ENCODE results near the gene MAP4K5. TPM values are rescaled to one million over a fixed set of nuclear protein-coding genes. Genes with fewer than 3 reads are reported as not detected.

MAP4K5 gene
- total and polyA plus RNA-seq, 2 donors = 35.2 to 145 TPM

GRCh38 chr14:50397390-50398188, 134.8 kb downstream of the MAP4K5 start:
- Histone ChIP-seq H3K4me1 (ENCODE audit: insufficient read depth) (no peaks in the 10 kb centered on the region), H3K27ac (ENCODE audit: low read depth) (peak overlapping the region; percentile 40), H3K36me3 (ENCODE audit: insufficient read depth) (no peaks in the 10 kb centered on the region), H3K4me3 (ENCODE audit: low read depth, low read length) (peak overlapping the region; percentile 56)
- no peak for DNase-seq (ENCODE audit: extremely low spot score)
- WGBS = 14% methylated on average over 9 of the region's 9 CpGs

- under 1% methylated on average over 77 of the region's 77 CpGs for WGBS
- peak within 1 kb of the TSS; percentile 85 for H3K27ac ChIP-seq (ENCODE audit: low read depth)
- H3K36me3 ChIP-seq (ENCODE audit: insufficient read depth) = no peaks in the 10 kb centered on the region
- H3K4me3 ChIP-seq (ENCODE audit: low read depth, low read length) = peak within 1 kb of the TSS; percentile 56
- DNase-seq (ENCODE audit: extremely low spot score) = no peak
- no peaks in the 10 kb centered on the region for H3K4me1 ChIP-seq (ENCODE audit: insufficient read depth)
Measured at GRCh38 chr14:50396631-50397389, 135.6 kb downstream of the MAP4K5 start, which contains the start of gene CDKL1. TSS of gene CDKL1 (minus strand) at chr14:50396881. CDS start at chr14:50395868, 1,013 bp downstream.

DNA sequence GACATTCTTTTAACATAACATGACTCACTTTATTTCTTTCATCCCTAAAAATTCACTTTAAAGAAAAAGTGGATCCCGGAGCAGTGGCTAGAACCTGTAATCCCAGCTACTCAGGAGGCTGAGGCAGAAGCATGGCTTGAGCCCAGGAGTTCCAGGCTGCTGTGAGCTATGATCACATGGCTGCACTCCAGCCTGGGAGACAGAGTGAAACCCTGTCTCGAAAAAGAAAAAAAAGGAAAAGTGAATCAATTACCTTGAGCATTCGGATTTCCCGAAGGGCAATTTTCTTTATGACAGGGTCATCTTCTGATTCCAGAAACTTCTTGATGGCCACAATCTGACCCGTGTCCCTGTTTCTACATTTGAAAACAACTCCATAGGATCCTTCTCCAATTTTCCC, 136.9 kb downstream of the MAP4K5 start:
- Histone ChIP-seq H3K27ac (ENCODE audit: low read depth) (no peak overlapping the region), H3K36me3 (ENCODE audit: insufficient read depth) (no peaks in the 10 kb centered on the region), H3K4me1 (ENCODE audit: insufficient read depth) (no peaks in the 10 kb centered on the region), H3K4me3 (ENCODE audit: low read depth, low read length) (peak overlapping the region; percentile 56)
- DNase-seq (ENCODE audit: extremely low spot score) = no peak
- 54% methylated on average over 5 of the region's 5 CpGs for WGBS

DNA sequence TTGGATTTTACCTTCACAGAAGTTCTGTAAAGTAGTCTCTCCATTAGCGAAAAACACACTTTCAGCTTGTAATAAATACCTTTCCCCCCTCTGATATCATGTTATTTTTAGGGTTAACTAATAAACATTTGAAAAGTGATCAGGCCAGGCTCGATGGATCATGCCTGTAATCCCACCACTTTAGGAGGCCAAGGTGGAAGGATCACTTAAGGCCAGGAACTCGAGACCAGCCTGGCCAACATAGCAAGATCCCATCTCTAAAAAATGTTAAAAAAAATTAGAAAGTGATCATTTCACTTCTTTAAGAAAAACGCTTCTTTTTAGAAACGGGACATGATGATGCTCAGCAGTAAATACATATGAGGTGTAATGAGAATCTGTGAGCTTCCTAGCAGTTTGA, 137.7 kb downstream of the MAP4K5 start:
- DNase-seq (ENCODE audit: extremely low spot score) = no peak
- no peaks in the 10 kb centered on the region for H3K36me3 ChIP-seq (ENCODE audit: insufficient read depth)
- WGBS = 91% methylated on average over 5 of the region's 5 CpGs
- H3K4me1 ChIP-seq (ENCODE audit: insufficient read depth) = no peaks in the 10 kb centered on the region
- H3K4me3 ChIP-seq (ENCODE audit: low read depth, low read length) = no peak overlapping the region
- no peak overlapping the region for H3K27ac ChIP-seq (ENCODE audit: low read depth)

DNA sequence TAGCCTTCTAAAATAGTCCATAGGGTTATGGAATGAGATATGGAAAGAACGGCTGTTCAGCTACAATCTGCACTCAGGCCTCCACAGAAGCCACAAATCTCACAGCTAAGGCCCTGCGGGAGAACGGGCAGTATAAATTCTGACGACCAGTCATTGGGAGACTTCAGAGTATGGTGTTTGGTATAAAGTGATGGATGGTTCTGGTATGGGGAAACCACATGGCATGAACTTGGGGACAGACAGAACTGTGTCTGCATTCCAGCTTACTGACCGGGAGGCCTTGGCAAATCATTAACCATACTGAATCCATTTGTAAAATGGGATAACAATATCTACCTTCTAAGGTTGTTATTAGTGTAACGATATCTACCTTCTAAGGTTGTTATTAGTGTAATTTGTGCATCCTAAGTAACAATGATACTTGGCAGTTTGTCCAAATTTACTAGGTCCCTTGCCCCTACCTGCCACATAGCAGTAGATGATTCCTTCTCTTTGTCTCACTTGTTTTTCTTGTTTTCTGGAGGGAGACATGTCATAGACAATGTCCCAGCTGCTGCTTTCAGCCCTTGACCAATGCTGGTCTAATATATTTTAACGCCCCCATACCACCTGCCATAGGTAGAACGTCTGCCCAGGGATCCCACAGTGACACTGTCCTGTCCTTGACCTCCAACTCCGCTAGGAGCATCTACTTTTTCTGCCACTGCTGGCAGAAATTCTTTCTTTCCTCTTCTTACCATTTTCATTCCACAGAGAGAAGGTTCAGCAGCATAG, 142.5 kb downstream of the MAP4K5 start:
- H3K4me1 ChIP-seq (ENCODE audit: insufficient read depth) = no peaks in the 10 kb centered on the region
- 92% methylated on average over 9 of the region's 9 CpGs for WGBS
- H3K36me3 ChIP-seq (ENCODE audit: insufficient read depth) = no peaks in the 10 kb centered on the region
- no peak overlapping the region for H3K4me3 ChIP-seq (ENCODE audit: low read depth, low read length)
- DNase-seq (ENCODE audit: extremely low spot score) = no peak
- H3K27ac ChIP-seq (ENCODE audit: low read depth) = no peak overlapping the region

DNA sequence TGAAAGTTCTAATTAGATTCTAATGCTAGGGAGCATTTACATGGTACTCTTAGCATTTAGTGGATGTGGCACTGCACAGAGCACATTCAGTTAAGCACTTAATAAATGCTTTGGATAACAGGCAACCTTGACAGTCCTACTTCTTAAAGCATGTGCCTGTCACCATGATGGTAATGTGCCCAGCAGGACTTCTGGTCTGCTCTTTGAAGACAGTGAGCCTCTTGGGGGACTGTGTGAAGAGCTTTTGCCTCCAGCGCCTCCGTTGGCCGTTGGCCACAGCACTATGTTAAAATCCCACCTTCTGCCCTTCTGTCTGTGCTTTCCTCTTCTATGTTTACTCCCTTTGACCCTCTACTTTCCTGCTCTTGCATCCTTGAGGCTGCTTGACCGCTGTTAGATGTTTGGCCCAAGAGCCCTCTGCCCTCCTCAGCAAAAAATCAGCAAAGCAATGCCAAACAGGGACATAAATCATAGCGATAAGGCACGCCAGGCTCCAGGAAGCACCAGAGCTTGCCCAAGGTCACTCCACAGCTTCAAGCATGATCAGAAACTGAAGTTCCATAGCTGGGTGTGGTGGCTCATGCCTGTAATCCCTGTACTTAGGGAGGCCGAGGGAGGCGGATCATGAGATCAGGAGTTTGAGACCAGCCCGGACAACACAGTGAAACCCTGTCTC, 144.0 kb downstream of the MAP4K5 start:
- no peak overlapping the region for H3K4me3 ChIP-seq (ENCODE audit: low read depth, low read length)

DNA sequence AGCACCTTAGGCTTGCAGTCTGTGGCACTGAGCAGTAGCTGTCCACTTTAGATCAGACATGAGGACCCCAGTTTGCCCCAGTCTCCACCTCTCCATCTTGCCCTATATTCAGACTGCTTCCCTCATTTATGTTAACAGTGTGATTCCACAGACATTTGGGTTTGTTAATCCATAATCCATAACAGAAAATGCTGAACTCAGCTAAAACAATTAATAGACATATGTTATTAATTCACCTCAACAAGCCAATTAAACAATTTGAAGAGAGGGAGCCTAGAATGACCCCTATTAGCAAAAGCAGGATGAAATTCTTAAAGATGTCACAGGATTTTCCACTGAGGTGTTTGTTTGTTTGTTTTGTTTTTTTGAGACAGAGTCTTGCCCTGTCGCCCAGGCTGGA, 144.8 kb downstream of the MAP4K5 start:
- no peak for DNase-seq (ENCODE audit: extremely low spot score)
- 100% methylated on average over 1 of the region's 1 CpG for WGBS
- H3K36me3 ChIP-seq (ENCODE audit: insufficient read depth) = no peaks in the 10 kb centered on the region
- H3K27ac ChIP-seq (ENCODE audit: low read depth) = no peak overlapping the region
- H3K4me1 ChIP-seq (ENCODE audit: insufficient read depth) = no peaks in the 10 kb centered on the region
- no peak overlapping the region for H3K4me3 ChIP-seq (ENCODE audit: low read depth, low read length)

More for the DNA sequence above, 144.0 kb downstream of the MAP4K5 start:
- Histone ChIP-seq H3K27ac (ENCODE audit: low read depth) (no peak overlapping the region), H3K36me3 (ENCODE audit: insufficient read depth) (no peaks in the 10 kb centered on the region), H3K4me1 (ENCODE audit: insufficient read depth) (no peaks in the 10 kb centered on the region)
- WGBS = 39% methylated on average over 9 of the region's 9 CpGs
- DNase-seq (ENCODE audit: extremely low spot score) = no peak

DNA sequence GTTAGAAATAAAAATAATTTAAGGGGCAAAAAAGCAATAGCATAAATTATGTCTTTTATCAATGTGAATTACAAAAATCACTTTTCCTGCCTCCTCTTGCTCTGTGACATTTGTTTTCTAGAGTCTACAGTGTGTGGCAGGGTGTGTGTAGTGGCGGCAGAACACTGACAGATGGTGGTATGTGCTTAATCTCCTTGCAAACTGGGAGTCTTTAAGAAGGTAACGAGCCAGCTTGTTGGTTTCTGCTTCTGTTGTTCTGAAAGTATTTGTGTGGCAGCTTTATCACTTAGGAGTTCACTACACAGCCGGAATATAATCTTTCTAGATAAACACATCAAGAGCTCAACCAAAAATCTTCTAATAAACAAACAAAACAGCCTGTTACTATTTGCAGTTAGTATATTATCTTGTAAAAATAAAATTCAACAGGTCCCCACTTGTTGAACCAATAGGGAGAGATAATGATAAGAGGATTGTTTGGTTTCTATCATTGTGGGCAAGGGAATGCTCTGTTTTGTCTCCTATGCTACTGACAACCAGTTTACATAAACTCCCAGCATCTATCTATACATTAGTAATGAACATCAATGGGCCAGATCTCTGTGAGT, 148.6 kb downstream of the MAP4K5 start:
- Histone ChIP-seq H3K4me1 (ENCODE audit: insufficient read depth) (no peaks in the 10 kb centered on the region), H3K36me3 (ENCODE audit: insufficient read depth) (no peaks in the 10 kb centered on the region), H3K4me3 (ENCODE audit: low read depth, low read length) (no peak overlapping the region), H3K27ac (ENCODE audit: low read depth) (no peak overlapping the region)
- DNase-seq (ENCODE audit: extremely low spot score) = no peak
- WGBS = 24% methylated on average over 3 of the region's 3 CpGs

GRCh38 chr14:50381823-50382287, 150.5 kb downstream of the MAP4K5 start:
- WGBS = 97% methylated on average over 14 of the region's 14 CpGs
- Histone ChIP-seq H3K4me3 (ENCODE audit: low read depth, low read length) (no peak overlapping the region), H3K27ac (ENCODE audit: low read depth) (no peak overlapping the region), H3K36me3 (ENCODE audit: insufficient read depth) (no peaks in the 10 kb centered on the region), H3K4me1 (ENCODE audit: insufficient read depth) (no peaks in the 10 kb centered on the region)
- no peak for DNase-seq (ENCODE audit: extremely low spot score)

GRCh38 chr14:50381008-50381407, 151.4 kb downstream of the MAP4K5 start:
- WGBS = 98% methylated on average over 1 of the region's 1 CpG
- no peak overlapping the region for H3K27ac ChIP-seq (ENCODE audit: low read depth)
- no peaks in the 10 kb centered on the region for H3K4me1 ChIP-seq (ENCODE audit: insufficient read depth)
- no peak for DNase-seq (ENCODE audit: extremely low spot score)
- H3K4me3 ChIP-seq (ENCODE audit: low read depth, low read length) = no peak overlapping the region
- H3K36me3 ChIP-seq (ENCODE audit: insufficient read depth) = no peaks in the 10 kb centered on the region

GRCh38 chr14:50380455-50380854, 151.9 kb downstream of the MAP4K5 start:
- H3K36me3 ChIP-seq (ENCODE audit: insufficient read depth) = no peaks in the 10 kb centered on the region
- 96% methylated on average over 1 of the region's 1 CpG for WGBS
- H3K27ac ChIP-seq (ENCODE audit: low read depth) = no peak overlapping the region
- H3K4me3 ChIP-seq (ENCODE audit: low read depth, low read length) = no peak overlapping the region
- DNase-seq (ENCODE audit: extremely low spot score) = no peak
- no peaks in the 10 kb centered on the region for H3K4me1 ChIP-seq (ENCODE audit: insufficient read depth)

DNA sequence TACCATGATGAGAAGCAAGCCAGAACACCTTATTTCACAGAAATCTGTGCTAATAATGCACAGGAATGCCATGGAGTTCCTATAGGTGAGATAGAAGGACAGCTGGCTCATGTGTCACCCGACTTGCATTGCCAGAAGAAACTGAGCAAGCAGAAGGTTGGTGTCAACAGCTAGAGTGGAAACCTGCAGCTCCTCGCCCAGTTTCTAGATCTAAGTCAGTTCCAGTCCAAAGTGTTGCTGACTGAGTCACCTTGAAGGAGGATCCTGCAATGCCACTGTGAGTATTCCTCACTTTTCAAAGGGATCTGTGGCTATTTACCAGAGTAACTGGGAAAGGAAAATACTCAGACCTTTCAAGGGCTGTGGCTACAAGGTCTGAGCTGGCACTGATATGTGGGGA, 152.8 kb downstream of the MAP4K5 start:
- no peak for DNase-seq (ENCODE audit: extremely low spot score)
- Histone ChIP-seq H3K4me1 (ENCODE audit: insufficient read depth) (no peaks in the 10 kb centered on the region), H3K36me3 (ENCODE audit: insufficient read depth) (no peaks in the 10 kb centered on the region), H3K27ac (ENCODE audit: low read depth) (no peak overlapping the region), H3K4me3 (ENCODE audit: low read depth, low read length) (no peak overlapping the region)
- WGBS = 86% methylated on average over 2 of the region's 2 CpGs

Measured in urinary bladder (tissue), 4 donors.